MG63 (cell line): ENCODE measurements around the gene OPN1MW2. TPM values are rescaled to one million over a fixed set of nuclear protein-coding genes. Genes with fewer than 3 reads are reported as not detected.
"Not testable (repeated sequence)": the region's sequence is repeated elsewhere in the genome, so short reads cannot be mapped to it uniquely, and the experiment has no call there.

ENCODE experiments used
- DNase-seq: peaks from one replicate; pipeline ENCODE4 v3.0.0-alpha.2; 2020
- H3K27me3 ChIP-seq: fragments of 250-450 bp; sonication (Bioruptor Pico); 2 replicates; pipeline ENCODE4 v1.5.1; 2020; ENCODE audit warnings: mild to moderate bottlenecking, moderate library complexity
- H3K36me3 ChIP-seq: fragments of 250-450 bp; sonication (Bioruptor Pico); 2 replicates; pipeline ENCODE4 v1.5.1; 2020; ENCODE audit warnings: mild to moderate bottlenecking, moderate library complexity
- H3K4me3 ChIP-seq: fragments of 250-450 bp; sonication (Bioruptor Pico); 2 replicates; pipeline ENCODE4 v1.5.1; 2020; ENCODE audit warnings: mild to moderate bottlenecking, moderate library complexity
- H3K9me3 ChIP-seq: fragments of 250-450 bp; sonication (Bioruptor Pico); 2 replicates; pipeline ENCODE4 v1.5.1; 2020; ENCODE audit warnings: mild to moderate bottlenecking, moderate library complexity
- total RNA-seq: library from RNA; depleted of rRNA; stranded (reverse); fragments of >200 nt; shearing (Covaris generic); gene quantifications from 2 replicates; pipeline ENCODE4 v1.2.3, GENCODE V29; 2014; ENCODE audit warnings: low replicate concordance; rRNA removed

Gene OPN1MW2
- total RNA-seq, 1 experiment from 2014 or later: not detected

- DNase-seq, H3K27me3 ChIP-seq, H3K36me3 ChIP-seq, H3K4me3 ChIP-seq, H3K9me3 ChIP-seq: not testable (repeated sequence)
These were observed 28.0 kb downstream of the OPN1MW2 start for GRCh38 chrX:154247377-154248045.

GRCh38 chrX:154248076-154248475 lies 28.5 kb downstream of the OPN1MW2 start:
- H3K36me3 ChIP-seq, DNase-seq, H3K4me3 ChIP-seq, H3K27me3 ChIP-seq, H3K9me3 ChIP-seq: not testable (repeated sequence)

GRCh38 chrX:154257282-154257681 lies 37.7 kb downstream of the OPN1MW2 start, which contains the start of gene OPN1MW3:
OPN1MW3 (plus strand) TSS chrX:154257582; CDS start chrX:154257620, 38 bp downstream.
- not testable (repeated sequence) for H3K4me3 ChIP-seq, H3K36me3 ChIP-seq, DNase-seq, H3K27me3 ChIP-seq, H3K9me3 ChIP-seq

GRCh38 chrX:154258711-154259110 lies 39.2 kb downstream of the OPN1MW2 start:
- H3K9me3 ChIP-seq, H3K27me3 ChIP-seq, H3K4me3 ChIP-seq, H3K36me3 ChIP-seq, DNase-seq: not testable (repeated sequence)

GRCh38 chrX:154263072-154263471 lies 43.5 kb downstream of the OPN1MW2 start:
- H3K9me3 ChIP-seq, DNase-seq, H3K27me3 ChIP-seq, H3K4me3 ChIP-seq, H3K36me3 ChIP-seq: not testable (repeated sequence)

- not testable (repeated sequence) for H3K36me3 ChIP-seq, H3K27me3 ChIP-seq, DNase-seq, H3K4me3 ChIP-seq, H3K9me3 ChIP-seq
These were observed 49.7 kb downstream of the OPN1MW2 start for GRCh38 chrX:154269245-154269644.

Other genes with a start within 250 kb of the OPN1MW2 start
- 7.8 and 12.8 TPM in 2 replicates for gene HCFC1, start 247.9 kb upstream of the OPN1MW2 start, total RNA-seq
- 1.0 and 4.6 TPM in 2 replicates for gene TMEM187, start 247.0 kb upstream of the OPN1MW2 start, total RNA-seq
- gene IRAK1, start 199.9 kb upstream of the OPN1MW2 start, total RNA-seq: 208 and 270 TPM in 2 replicates
- gene MECP2, start 122.0 kb upstream of the OPN1MW2 start, total RNA-seq: 37.3 and 47.0 TPM in 2 replicates
- not detected in 2 replicates for gene OPN1LW, start 75.5 kb upstream of the OPN1MW2 start, total RNA-seq
- gene OPN1MW, start 37.2 kb upstream of the OPN1MW2 start, total RNA-seq: not detected in 2 replicates
- not detected in 2 replicates for gene OPN1MW3, start 37.8 kb downstream of the OPN1MW2 start, total RNA-seq
- gene TEX28, start 75.4 kb downstream of the OPN1MW2 start, total RNA-seq: not detected in 2 replicates
- not detected in 2 replicates for gene TKTL1, start 76.0 kb downstream of the OPN1MW2 start, total RNA-seq
- 1,037 and 1,563 TPM in 2 replicates for gene FLNA, start 154.9 kb downstream of the OPN1MW2 start, total RNA-seq
- gene EMD, start 159.5 kb downstream of the OPN1MW2 start, total RNA-seq: 48.7 and 62.4 TPM in 2 replicates
- gene RPL10, start 178.6 kb downstream of the OPN1MW2 start, total RNA-seq: 2,393 and 3,736 TPM in 2 replicates
- 20.0 and 21.9 TPM in 2 replicates for gene DNASE1L1, start 189.5 kb downstream of the OPN1MW2 start, total RNA-seq
- 15.1 and 16.2 TPM in 2 replicates for gene TAFAZZIN, start 191.8 kb downstream of the OPN1MW2 start, total RNA-seq
- gene ATP6AP1, start 208.9 kb downstream of the OPN1MW2 start, total RNA-seq: 53.2 and 62.2 TPM in 2 replicates
- 43.6 and 59.8 TPM in 2 replicates for gene GDI1, start 217.4 kb downstream of the OPN1MW2 start, total RNA-seq
- gene FAM50A, start 224.4 kb downstream of the OPN1MW2 start, total RNA-seq: 33.4 and 35.4 TPM in 2 replicates
- 0.27 and 5.0 TPM in 2 replicates for gene PLXNA3, start 238.5 kb downstream of the OPN1MW2 start, total RNA-seq